HepG2 (cell line): ENCODE results near the gene ZFHX3. TPM values are rescaled to one million over a fixed set of nuclear protein-coding genes. Genes with fewer than 3 reads are reported as not detected.

Experiments used
- ATAC-seq: fragments of 200-7000 bp; cut with Tn5 transposase; 3 replicates; pipeline ENCODE4 v1.9.1; 2020; ENCODE audit warnings: mild to moderate bottlenecking, moderate library complexity
- BruUV-seq: library from RNA; stranded (reverse); fragments of 400-500 nt; replicated peaks from 2 replicates; lab custom pipeline; 2021; lab: Mats Ljungman, UMichigan
- CTCF ChIA-PET: fragments of 300-600 bp; formaldehyde crosslinking; extraction: SDS; loops from one replicate; lab custom pipeline; 2021; ENCODE audit warnings: low total read pairs, inconsistent platforms, low intra/inter-chr PET ratio; lab: Yijun Ruan, JAX
- POLR2A ChIA-PET: fragments of 350-600 bp; sonication (Branson Sonifier 250); formaldehyde crosslinking; loops from one replicate; lab custom pipeline; 2020; ENCODE audit warnings: antibody characterized with exemption, inconsistent platforms; lab: Yijun Ruan, JAX
- DNase-seq: peaks from one replicate; pipeline ENCODE4 v3.0.0-alpha.2; 2015; ENCODE audit warnings: low spot score
- FAIRE-seq: peaks from 3 replicates; lab custom pipeline; 2011; peaks lifted over from hg19 to GRCh38; lab: Jason Lieb, UNC
- H2AFZ ChIP-seq: one replicate; pipeline ENCODE4 v1.6.1; 2011; ENCODE audit warnings: low read length, inconsistent platforms
- H3K27ac ChIP-seq: fragments of 300-600 bp; 3 replicates; pipeline ENCODE4 v1.8.0; 2011; ENCODE audit warnings: mixed run types, mild to moderate bottlenecking, mixed read lengths, low read length, inconsistent platforms; ENCODE audit not compliant: insufficient read depth; ENCODE audit errors: extremely low read length
- H3K27me3 ChIP-seq, 2 experiments: fragments of 200-600 bp in 1 of 2; 2 replicates in 1 of 2; 3 replicates in 1 of 2; pipeline versions ENCODE4 v1.6.0 to v1.8.0; 2011; ENCODE audit warnings: low read length in 2 of 2, mild to moderate bottlenecking in 2 of 2, moderate library complexity in 2 of 2, inconsistent platforms in 1 of 2; ENCODE audit not compliant: insufficient read depth in 2 of 2, control insufficient read depth in 1 of 2
- H3K36me3 ChIP-seq, 2 experiments: fragments of 200-600 bp in 1 of 2; replicated peaks in 1 of 2; 2 replicates in 1 of 2; 3 replicates in 1 of 2; pipeline versions ENCODE4 v1.5.1 to v1.8.0; 2011; ENCODE audit warnings: low read length in 2 of 2, inconsistent platforms in 1 of 2; ENCODE audit not compliant: insufficient read depth in 2 of 2, control insufficient read depth in 1 of 2
- H3K4me1 ChIP-seq: 2 replicates; pipeline ENCODE4 v1.5.1; 2012; ENCODE audit warnings: low read length, inconsistent platforms; ENCODE audit not compliant: insufficient read depth
- H3K4me2 ChIP-seq: 2 replicates; pipeline ENCODE4 v1.6.0; 2011; ENCODE audit warnings: low read depth, low read length, inconsistent platforms
- H3K4me3 ChIP-seq, 3 experiments: fragments of 200-600 bp in 1 of 3; sonication (generic), shearing (Covaris generic) in 1 of 3; replicated peaks in 1 of 3; 2 replicates each; pipeline ENCODE4 v1.5.1; 2011 to 2016; ENCODE audit warnings: low read length in 3 of 3, inconsistent platforms in 2 of 3, low read depth in 2 of 3, mild to moderate bottlenecking in 2 of 3, control low read depth in 1 of 3, mixed read lengths in 1 of 3; ENCODE audit not compliant: insufficient read depth in 1 of 3
- H3K79me2 ChIP-seq: one replicate; pipeline ENCODE4 v1.6.1; 2011; ENCODE audit warnings: low read length, inconsistent platforms; ENCODE audit not compliant: insufficient read depth
- H3K9ac ChIP-seq: 2 replicates; pipeline ENCODE4 v1.6.0; 2011; ENCODE audit warnings: mild to moderate bottlenecking, low read depth, low read length, inconsistent platforms; ENCODE audit not compliant: insufficient read depth
- H3K9me3 ChIP-seq: 2 replicates; pipeline ENCODE4 v1.5.1; 2012; ENCODE audit warnings: mild to moderate bottlenecking, low read length
- H4K20me1 ChIP-seq: 2 replicates; pipeline ENCODE4 v1.6.0; 2011; ENCODE audit warnings: inconsistent platforms, mild to moderate bottlenecking, low read length, moderate library complexity; ENCODE audit not compliant: insufficient read depth
- STAT6 ChIP-seq: sonication (generic); formaldehyde crosslinking; IDR thresholded peaks from 2 replicates; pipeline ENCODE4 v1.4.0; 2020; ENCODE audit warnings: missing genetic modification reagents, mild to moderate bottlenecking, borderline replicate concordance
- ZNF558 ChIP-seq: sonication (generic); formaldehyde crosslinking; IDR thresholded peaks from 2 replicates; pipeline ENCODE4 v1.9.0; 2022; ENCODE audit warnings: mild to moderate bottlenecking, missing genetic modification reagents, borderline replicate concordance
- ZNF609 ChIP-seq: sonication (generic); formaldehyde crosslinking; IDR thresholded peaks from 2 replicates; pipeline ENCODE4 v1.4.0; 2020; ENCODE audit warnings: mild to moderate bottlenecking, missing genetic modification reagents, borderline replicate concordance
- WGBS: methylation state at CpG from one replicate; pipeline ENCODE4 v1.1.6; 2017; ENCODE audit warnings: low lambda C conversion rate; 5-methylcytosine and 5-hydroxymethylcytosine counted together
- in situ Hi-C: cut with HindIII; loops from 2 replicates; pipeline ENCODE4 v1.10.0; 2017; ENCODE audit warnings: low pct_unique_long_range_greater_than_20kb; ENCODE audit not compliant: extremely low pct_ligation_motif_present
- intact Hi-C: fragments of 100-400 bp; cut with micrococcal nuclease; formaldehyde crosslinking; loops from one replicate; pipeline ENCODE4 v1.10.0; 2022; ENCODE audit not compliant: unreplicated experiment
- polyA plus RNA-seq, 8 experiments: library from polyadenylated mRNA; depleted of rRNA in 3 of 8; stranded (reverse) in 7 of 8; unstranded in 1 of 8; fragments of >200 nt; fragmentation: Illumina TruSeq in 4 of 8; extraction: Trizol in 4 of 8; gene quantifications; 2 replicates each; pipeline versions ENCODE4 v1.2.1 to v1.2.3, GENCODE V29; 2011 to 2016; ENCODE audit warnings: low read depth in 4 of 8, missing spikeins in 1 of 8, mixed read lengths in 1 of 8; ENCODE audit not compliant: insufficient read depth in 1 of 8
- total RNA-seq, 5 experiments: library from RNA; depleted of rRNA; stranded (reverse); fragments of >200 nt; fragmentation: Illumina TruSeq; extraction: Trizol; gene quantifications; 2 replicates each; pipeline ENCODE4 v1.2.3, GENCODE V29; 2016; ENCODE audit warnings: low read depth in 1 of 5

Gene ZFHX3
- total and polyA plus RNA-seq, 2 of the 13 experiments (the other 11 are each of a cell fraction or from before 2014, with no cell fraction given): 5.0 to 6.0 TPM

GRCh38 chr16:73095885-73096421 lies 48.0 kb upstream of the ZFHX3 start (continued):
- TF ChIP-seq ZNF609 (no peak), STAT6 (CRISPR knock-in tag) (no peak)

- ChIA-PET CTCF (no interaction called here), POLR2A (no interaction called here)
- Histone ChIP-seq H3K4me3 (no peak overlapping the region), H3K9me3 (no peaks in the 10 kb centered on the region), H2AFZ (no peak overlapping the region), H3K4me1 (peaks cover 23% of the 10 kb centered on the region), H3K4me2 (no peak overlapping the region), H3K27me3 (peaks cover 2 to 4% of the 10 kb centered on the region in 2 experiments; a peak in 2 of 5 replicates), H3K79me2 (no peaks in the 10 kb centered on the region), H3K36me3 (no peaks in the 10 kb centered on the region), H3K9ac (no peak overlapping the region), H3K27ac (no peak overlapping the region), H4K20me1 (no peaks in the 10 kb centered on the region)
- no TSS peak for BruUV-seq
- in situ Hi-C loops: no loop called here
- TF ChIP-seq ZNF558 (CRISPR knock-in tag): no peak
- intact Hi-C loops: no loop called here
- FAIRE-seq (no peak), ATAC-seq (no peak), DNase-seq (no peak)
- 79% methylated on average over 6 of the region's 6 CpGs for WGBS
Measured at GRCh38 chr16:73095142-73095820, 47.4 kb upstream of the ZFHX3 start.
